ENCODE measurements around the gene E2F7.

GRCh38 chr12:77005611-77006098 is 59.7 kb downstream of the E2F7 start:
- TF ChIP-seq FOXP2 (optimal IDR thresholded peaks at IDR 0.05; ENCODE audit: control extremely low read depth, extremely low read length, insufficient read depth) (no peak), POLR2AphosphoS5 (IDR thresholded peaks at IDR 0.05; ENCODE audit: borderline replicate concordance, low read depth, low read length) (no peak)
